CD4-positive, alpha-beta T cell treated with Interleukin-2 at 100 ng/mL for 4 hours (primary cell): ENCODE measurements around the gene LRRC4C.
"Not testable (repeated sequence)": the region's sequence is repeated elsewhere in the genome, so short reads cannot be mapped to it uniquely, and the experiment has no call there.

Source experiments
- DNase-seq: peaks from one replicate; pipeline ENCODE4 v3.0.0-alpha.2; 2020; ENCODE audit warnings: low spot score

Gene LRRC4C

DNA sequence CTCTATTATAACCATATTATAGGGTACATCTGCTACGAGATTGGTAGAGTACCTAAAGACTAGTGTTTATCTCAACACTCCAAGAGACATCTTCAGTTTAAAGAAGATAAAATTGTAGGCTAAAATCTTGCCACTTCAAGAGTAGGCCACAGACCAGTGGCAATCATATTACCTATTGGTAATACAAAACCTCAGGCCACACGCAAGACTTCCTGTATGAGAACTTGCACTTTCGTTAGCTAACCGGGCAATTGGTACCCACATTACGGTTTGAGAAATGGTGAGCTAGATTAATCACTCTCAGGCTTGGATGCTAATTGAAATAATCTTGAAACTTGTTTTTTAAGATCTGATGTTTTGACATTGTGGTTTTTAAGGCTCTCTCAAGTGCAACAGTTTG lies 772.7 kb downstream of the LRRC4C start:
- DNase-seq, result no peak

DNA sequence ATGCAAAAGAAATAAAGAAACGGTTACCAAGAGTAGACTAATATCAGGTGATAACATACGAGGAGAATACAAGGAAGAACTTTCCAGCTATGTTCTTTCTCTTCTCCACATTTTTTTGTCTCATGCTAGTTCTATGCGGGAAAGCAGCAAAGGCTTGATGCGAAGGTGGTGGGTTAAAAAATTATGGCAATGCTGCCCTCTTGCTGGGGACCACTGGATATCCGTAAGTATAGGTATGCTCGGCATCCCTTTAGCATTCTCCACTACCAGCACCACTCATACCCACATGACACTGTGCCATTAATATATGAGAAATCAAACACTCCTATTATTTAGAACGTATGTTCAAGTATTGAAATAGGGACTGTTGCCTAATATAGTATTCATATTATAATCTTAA lies 776.4 kb downstream of the LRRC4C start:
- no peak for DNase-seq

DNA sequence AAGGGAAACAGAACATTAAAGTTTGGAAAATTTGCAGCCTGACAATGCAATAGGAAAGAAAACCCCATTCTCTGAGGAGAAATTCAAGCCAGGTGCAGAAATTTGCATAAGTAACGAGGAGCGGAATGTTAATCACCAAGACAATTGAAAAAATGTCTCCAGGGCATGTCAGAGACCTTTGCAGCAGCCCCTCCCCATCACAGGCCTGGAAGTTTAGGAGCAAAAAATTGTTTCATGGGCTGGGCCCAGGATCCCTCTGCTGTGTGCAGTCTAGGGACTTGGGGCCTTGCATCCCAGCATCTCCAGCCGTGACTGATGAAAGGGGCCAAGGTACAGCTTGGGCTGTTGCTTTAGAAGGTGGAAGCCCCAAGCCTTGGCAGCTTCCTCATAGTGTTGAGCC lies 780.2 kb downstream of the LRRC4C start:
- no peak for DNase-seq

- DNase-seq, result no peak
Measured at GRCh38 chr11:40647295-40647694, 812.2 kb downstream of the LRRC4C start.

- no peak for DNase-seq
Measured at GRCh38 chr11:40642284-40642683, 817.2 kb downstream of the LRRC4C start.

DNA sequence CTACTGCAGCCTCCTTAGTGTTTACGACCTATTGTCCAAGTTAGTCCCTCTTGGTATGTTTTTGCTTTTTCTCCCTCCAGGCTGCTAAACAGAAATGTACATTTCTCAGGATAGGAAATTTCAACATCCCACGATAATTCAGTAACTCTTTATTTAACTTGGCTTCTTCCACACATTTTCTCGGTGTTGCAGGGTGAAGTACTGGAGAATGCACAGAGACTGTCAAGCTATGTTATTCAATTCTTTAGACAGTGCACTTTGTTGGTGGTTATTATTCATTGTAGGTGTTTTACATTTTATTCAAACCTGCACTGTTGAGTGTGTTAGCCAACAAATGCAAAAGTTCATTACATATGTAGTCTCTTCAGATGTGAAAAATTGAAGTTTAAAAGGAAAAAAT lies 839.8 kb downstream of the LRRC4C start:
- DNase-seq, result no peak

DNA sequence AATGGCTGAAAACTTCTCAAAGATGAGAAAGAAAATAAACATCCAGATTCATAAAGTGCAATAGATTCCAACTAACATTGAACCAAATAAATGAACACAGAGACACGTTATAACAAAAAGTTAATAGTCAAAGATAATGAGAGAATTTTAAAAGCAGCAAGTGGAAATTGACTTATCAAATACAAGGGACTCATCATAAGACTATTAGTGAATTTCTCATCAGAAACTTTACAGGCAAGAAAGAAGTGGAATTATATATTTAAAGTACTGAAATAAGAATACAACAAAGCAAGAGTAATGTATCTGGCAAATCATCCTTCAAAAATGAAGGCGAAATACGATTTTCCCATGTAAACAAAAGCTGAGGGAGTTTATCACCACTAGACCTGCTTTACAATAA lies 852.7 kb downstream of the LRRC4C start:
- DNase-seq, result no peak

DNA sequence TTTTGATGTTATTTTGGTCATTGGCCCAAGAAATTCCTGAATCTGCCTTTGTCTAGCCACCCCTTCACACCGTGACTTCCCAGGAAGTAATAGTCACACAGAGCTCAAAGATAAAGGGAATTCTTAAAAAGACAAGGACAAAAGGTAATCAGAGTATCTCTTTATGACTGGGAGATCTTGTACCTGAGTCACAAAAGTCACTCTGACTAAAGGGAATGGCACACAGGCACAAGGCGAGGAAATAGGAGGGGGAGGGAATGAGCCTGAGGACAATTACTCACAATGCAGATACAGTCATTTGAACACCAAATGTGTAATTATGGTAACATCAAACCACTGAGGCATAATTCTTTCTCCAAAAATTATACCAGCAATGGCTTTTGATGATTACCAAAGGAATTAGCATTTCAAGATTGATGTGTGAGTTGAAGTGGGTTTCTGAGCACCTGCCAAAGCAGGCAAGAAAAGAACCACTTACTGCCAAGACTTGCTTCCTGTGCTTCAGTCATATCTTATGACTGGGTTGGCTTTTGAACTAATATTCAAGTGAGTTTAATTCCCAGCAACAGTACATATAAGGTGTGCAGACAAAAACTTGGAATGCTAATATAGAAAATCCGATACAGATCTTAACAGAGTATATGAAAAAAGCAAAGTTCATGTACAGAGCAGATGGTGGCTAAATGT lies 856.4 kb downstream of the LRRC4C start:
- DNase-seq, result no peak

- DNase-seq, result no peak
Measured at GRCh38 chr11:40597546-40598113, 861.8 kb downstream of the LRRC4C start.

DNA sequence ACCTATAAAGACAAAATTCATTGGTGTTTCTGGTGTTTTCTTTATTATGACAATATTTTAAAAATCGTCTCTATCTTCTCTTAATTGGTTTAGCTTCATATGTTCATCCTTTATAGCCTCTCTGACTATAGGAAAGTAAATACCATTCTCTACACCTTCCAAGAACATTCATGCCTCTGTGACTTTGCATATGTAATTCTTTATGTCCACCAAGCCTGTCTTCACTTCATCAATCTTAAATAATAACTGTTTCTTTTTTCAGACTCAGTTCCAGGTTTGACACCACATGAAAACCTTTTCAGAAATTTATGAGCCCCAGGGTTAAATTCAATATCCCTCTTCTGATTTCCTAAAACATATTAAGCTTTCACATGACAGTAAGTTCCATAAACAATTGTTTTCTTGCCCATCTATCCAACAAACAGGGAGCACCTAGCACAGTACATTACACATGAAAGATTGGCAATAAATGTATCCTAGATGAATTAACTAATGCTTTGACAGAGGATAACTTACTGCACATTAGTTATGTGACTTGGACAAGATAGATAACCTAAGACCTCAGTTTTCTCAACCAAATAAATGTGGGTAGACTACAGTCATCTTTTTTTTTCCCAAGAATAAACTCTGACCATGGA lies 886.1 kb downstream of the LRRC4C start:
- DNase-seq, result no peak

- no peak for DNase-seq
Measured at GRCh38 chr11:40569947-40570531, 889.4 kb downstream of the LRRC4C start.

DNA sequence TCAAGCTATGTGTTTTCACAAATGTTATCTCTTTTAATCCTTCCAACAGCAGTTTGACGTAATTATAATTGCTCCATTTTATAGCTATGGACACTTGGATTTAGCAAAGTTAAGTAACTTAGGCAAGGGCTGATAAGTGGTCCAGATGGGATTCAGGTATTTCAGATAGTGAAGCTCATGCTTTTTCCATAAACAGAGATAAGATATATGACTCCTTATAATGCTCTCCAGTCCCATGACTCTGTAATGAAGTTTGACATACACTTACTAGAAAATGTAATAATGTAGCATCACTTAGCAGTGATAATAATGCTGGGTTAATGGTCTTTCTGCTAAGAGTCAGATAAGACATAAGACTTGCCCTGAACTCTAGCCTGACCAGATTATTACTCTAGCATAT lies 892.1 kb downstream of the LRRC4C start:
- no peak for DNase-seq

DNA sequence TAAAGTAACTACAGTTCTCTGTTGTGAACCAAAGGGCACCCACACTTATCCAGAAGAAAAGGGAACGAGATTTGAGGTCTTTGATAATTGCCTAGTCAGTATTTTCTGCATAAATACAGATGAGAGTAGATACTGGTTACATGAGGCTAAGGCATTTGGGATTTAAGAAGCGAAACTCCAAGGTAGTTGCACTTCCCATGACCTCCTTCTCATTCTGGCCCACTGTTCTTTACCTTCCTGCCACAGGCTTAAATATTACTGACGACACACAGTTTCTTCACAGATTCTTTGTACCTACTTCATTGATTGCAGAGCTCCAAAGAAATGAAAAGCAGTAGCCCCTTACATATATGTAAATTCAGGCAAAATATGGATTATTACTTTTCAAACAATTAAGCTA lies 915.3 kb downstream of the LRRC4C start:
- no peak for DNase-seq

GRCh38 chr11:40542821-40543220 lies 916.6 kb downstream of the LRRC4C start:
- no peak for DNase-seq

DNA sequence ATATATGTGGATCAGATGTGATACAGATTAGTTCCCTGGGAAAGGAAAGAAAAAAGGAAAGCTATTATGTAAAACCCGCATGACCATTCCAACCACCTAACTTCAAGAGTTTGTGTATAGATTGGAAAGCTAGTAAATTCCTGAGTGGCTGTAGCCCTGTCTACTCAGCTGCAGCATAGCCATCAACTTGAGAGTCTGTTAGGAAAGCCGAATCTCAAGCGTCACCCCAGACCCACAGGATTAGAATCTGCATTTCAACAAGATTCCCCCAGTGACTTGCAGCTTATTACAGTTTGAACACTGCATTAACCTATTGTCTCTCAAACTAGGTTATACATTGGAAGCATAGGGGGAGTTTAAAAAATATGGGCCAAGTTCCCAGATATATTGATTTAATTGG lies 921.7 kb downstream of the LRRC4C start:
- DNase-seq, result no peak

DNA sequence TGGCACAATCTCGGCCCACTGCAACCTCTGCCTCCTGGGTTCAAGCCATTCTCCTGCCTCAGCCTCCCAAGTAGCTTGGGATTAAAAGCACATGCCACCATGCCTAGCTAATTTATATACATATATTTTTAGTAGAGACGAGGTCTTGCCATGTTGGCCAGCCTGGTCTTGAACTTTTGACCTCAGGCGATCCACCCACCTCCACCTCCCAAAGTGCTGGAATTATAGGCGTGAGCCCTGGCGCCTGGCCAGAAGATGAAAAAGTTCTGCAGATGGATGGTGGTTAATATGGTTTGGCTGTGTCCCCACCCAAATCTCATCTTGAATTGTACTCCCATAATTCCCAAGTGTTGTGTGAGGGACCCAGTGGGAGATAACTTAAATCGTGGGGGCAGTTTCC lies 937.4 kb downstream of the LRRC4C start:
- not testable (repeated sequence) for DNase-seq

- DNase-seq, result no peak
Measured at GRCh38 chr11:40517122-40517521, 942.3 kb downstream of the LRRC4C start.

- no peak for DNase-seq
Measured at GRCh38 chr11:40514124-40514523, 945.3 kb downstream of the LRRC4C start.

- DNase-seq, result no peak
Measured at GRCh38 chr11:40513281-40513680, 946.2 kb downstream of the LRRC4C start.

DNA sequence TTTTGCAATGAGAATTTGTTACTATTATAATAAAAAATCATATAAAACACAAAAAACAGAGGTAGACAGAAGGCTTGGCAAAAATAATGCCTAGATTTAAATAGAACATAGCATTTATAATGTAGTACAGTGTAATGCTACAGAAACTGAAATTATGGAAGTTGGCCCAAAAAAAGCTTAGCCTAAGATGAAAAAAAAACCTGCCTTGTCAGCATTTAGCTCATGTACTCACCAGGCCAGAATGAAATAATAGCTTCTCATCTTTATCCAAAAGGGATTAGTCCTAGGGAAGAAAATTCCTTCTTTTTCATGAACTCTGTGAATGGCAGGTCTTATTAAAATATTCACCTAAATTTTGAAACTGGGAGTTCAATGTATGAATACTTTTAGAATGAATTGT lies 951.1 kb downstream of the LRRC4C start:
- no peak for DNase-seq

DNA sequence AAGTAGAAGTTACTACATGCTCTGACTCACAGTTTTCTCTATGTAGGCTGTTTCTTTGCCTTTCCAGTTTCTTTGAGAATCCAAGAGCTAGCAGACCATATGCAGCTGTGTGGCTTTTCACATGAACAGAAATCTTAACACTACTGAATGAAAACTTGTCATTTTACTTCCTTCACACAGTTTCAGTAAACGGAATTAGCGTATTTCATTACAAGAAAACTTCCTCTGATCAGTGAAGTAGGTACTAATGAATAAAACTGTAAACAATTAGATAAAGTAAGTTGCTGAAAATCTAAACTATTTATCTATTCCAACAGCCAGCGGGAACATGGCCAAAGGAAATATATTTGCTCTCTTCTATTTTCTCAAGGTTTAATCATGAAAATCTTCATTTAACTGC lies 953.2 kb downstream of the LRRC4C start:
- no peak for DNase-seq

DNA sequence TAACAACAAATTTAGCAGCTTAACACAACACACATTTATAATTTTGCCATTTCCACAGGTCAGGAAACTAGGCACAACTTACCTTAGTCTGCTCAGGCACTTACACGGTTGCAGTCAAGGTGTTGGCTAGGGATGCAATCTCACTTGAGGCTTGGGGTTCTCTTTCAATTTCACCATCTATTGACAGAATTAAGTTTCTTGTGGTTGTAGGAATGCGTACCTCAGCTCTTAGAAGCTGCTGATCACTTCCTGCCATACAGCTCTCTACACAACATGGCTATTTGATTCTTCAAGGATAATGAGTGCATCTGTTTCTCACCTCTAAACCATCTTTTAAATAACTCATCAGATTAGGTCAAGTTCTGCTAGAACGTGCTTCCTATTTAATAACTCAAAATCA lies 968.1 kb downstream of the LRRC4C start:
- DNase-seq, result no peak

GRCh38 chr11:40467771-40468170 lies 991.7 kb downstream of the LRRC4C start:
- DNase-seq, result no peak
